HG02884 (cell line): ENCODE results near the gene CYP4A22.
"Not testable (repeated sequence)": the region's sequence is repeated elsewhere in the genome, so short reads cannot be mapped to it uniquely, and the experiment has no call there.

Experiments
- ATAC-seq: cut with Tn5 transposase; IDR thresholded peaks from one replicate; pipeline ENCODE4 v1.9.1; 2021; ENCODE audit warnings: mild to moderate bottlenecking, moderate library complexity; ENCODE audit not compliant: unreplicated experiment

Gene CYP4A22

DNA sequence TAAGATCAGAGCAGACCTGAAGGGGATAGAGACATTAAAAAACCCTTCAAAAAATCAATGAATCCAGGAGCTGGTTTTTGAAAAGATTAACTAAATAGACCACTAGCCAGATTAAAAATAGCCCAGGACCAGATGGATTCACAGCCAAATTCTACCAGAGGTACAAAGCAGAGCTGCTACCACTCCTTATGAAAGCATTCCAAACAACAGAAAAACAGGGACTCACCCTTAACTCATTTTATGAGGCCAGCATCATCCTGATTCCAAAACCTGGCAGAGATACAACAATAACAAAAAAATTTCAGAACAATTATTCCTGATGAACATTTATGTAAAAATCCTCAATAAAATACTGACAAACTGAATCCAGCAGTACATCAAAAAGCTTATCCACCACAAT, 19.2 kb downstream of the CYP4A22 start:
- ATAC-seq, result not testable (repeated sequence)

DNA sequence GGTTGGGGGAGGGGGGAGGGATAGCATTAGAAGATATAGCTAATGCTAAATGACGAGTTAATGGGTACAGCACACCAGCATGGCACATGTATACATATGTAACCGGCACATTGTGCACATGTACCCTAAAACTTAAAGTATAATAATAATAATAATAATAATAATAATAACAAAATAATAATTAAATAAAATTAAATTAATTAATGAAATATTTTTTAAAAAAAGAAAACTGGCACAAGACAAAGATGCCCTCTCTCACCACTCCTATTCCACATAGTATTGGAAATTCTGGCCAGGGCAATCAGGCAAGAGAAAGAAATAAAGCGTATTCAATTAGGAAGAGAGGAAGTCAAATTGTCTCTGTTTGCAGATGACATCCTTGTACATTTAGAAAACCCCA, 20.7 kb downstream of the CYP4A22 start:
- not testable (repeated sequence) for ATAC-seq

DNA sequence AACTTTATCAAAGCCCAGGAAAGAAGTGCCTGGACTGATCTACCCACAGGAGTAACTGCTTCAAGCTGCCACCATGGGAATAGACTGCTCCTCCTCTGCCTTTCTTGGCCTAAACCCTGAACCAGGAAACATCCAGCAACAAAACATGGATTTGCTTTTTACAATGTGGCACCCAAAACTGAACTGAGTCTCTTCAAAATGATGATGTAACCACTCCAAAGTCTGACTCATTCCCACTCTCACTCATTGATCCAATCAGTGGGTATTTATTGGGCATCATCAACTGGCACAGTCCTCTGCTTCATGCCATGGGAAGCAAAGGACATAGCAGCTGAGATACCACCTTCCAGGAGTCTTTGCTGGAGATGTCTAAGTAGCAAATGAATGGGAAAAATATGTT, 23.5 kb downstream of the CYP4A22 start:
- ATAC-seq, result no peak

DNA sequence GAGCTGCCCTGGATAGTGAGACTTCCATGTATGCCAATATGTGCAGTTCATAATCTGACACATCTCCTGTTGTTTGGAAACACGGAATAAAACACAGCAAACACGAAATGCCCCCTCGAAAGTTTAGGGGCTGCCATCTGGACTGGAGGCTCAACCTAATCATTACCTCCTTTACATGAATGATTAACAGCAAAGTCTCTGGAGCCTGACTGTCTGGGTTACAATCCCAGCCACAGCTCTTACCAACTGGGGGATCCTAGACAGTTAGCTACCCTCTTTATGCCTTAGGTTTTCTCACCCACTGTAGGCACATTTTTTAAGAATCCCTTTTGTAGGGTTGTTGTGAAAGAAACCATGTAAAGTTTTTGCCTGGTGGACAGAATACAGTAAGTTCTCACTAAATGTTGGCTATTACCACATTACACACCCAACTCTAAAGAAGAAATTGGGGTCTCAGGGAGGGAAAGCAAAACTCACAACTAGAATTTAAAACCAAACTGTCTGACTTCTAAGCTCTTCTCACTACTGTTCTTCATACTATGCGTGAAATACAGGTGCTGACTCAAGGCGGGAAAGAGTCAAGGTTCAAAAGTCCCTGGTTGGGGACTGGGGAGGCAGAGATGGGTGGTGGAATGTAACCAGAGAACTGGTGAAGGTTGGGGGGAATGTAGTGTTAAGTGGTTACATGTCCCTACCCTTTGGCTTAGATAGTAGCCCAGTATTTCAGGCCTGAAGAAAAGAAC, 24.2 kb downstream of the CYP4A22 start:
- no peak for ATAC-seq

DNA sequence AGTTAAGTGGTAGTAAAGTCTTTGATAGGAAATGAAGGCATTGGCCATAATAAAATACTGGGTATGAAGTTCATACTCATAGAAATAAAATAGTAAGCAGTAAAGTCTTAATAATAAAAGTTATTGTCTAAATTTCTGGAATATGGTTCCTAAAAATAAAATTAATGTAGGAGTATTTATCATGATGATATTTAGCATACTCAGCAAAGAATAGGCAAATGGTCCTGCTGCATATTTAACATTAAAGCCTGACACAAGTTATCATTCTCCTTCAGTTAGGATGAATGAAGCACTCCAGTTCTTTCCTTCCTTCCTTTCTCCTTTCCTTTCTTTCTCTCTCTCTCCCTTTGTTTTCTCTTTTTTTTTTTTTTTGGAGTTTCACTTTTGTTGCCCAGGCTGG, 27.3 kb downstream of the CYP4A22 start:
- ATAC-seq, result no peak

DNA sequence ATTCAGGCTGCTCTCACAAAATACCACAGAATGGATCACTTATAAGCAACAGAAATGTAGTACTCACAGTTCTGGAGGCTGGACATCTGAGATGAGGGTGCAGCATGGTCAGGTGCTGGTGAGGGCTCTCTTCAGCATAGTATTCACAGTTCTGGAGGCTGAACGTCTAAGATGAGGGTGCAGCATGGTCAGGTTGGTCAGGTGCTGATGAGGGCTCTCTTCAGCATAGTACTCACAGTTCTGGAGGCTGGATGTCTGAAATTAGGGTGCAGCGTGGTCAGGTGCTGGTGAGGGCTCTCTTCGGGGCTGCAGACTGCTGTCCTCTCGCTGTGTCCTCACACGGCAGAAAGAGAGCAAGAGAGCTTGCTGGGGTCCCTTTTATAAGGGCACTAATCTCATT, 35.5 kb downstream of the CYP4A22 start:
- no peak for ATAC-seq

DNA sequence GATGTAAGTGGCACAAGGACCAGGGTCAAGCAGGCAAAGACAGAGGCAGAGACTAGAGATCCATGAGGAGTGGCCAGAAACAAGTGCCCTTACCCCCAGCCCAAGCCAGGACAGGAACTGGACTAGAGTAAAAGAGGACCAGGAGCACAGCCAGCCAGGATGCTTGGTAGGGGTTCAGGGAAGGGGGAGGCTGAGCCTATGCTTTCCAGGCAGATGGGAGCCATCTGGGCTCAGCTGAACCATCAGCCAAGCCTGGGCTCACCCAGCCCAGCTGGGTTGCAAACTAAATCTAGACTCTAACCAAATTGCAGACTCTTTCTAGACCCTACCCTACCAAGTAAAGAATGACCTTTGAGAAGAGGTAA, 37.4 kb downstream of the CYP4A22 start:
- ATAC-seq, result no peak

DNA sequence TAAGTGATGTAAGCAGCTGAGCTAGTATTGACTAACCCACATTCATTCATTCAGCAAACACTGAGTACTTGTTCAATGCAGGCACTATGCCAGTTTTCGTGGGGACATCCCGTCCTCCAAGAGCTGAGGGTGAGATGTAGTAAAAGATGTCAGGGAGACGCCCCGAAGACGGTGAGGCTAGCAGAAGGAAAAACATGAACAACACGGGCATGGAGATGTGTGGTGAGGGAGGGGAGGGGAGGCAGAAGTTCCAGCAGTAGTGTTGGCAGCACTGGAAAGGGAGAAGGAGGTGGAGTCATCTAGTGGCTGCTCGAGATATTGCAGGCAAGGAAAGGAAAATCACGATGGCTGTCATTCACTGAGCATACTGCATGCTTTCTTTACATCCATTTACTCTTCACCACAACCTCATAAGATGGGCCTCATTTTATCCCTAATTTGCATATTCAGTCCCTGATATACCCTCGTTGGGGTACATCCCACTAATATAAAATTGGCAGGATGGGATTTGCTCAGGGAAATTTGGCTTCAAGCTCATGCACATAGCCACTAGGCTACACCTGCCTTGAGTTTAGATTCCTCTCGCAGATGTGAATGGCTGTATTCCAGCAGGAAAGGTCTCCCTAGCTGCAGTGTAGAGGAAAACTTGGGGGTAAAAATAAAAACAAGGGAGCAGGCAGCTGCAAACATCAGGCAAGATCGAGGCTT, 38.1 kb downstream of the CYP4A22 start:
- no peak for ATAC-seq

DNA sequence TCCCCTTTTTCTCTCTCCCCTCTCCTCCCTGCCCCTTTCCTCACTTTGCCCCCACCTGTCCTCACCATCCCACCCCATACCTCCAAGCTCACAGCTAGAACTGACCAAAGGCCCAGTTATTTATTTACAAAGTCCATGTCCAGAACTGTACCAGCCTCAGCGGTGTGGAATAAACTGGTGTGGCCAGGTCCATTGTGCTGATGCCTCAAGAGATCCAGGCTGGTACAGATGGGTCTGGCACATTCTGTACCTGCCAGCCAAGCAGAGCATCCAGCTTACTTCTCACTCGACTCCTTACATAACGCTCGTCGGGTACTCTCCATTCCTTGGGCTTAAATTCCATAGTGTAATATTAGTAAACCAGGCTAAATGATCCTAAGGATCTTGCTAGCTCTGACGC, 40.8 kb downstream of the CYP4A22 start:
- no peak for ATAC-seq

DNA sequence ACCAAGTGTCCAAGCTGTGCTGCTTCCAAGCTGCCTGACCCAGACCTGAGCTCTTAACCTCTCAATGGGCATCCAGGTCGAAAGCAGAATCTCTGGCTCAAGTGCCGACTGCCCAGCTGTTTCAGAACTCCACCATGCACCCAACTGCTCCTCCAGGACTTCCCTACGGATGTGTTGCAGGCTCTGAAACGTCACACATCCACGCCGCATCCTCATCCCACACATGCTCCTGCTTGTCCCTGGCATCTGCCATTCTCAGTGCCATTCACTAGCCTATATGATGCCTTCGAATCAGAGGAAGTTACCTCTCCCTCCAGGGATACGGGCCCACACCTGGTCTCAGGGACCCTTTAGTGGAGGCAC, 41.4 kb downstream of the CYP4A22 start:
- no peak for ATAC-seq

DNA sequence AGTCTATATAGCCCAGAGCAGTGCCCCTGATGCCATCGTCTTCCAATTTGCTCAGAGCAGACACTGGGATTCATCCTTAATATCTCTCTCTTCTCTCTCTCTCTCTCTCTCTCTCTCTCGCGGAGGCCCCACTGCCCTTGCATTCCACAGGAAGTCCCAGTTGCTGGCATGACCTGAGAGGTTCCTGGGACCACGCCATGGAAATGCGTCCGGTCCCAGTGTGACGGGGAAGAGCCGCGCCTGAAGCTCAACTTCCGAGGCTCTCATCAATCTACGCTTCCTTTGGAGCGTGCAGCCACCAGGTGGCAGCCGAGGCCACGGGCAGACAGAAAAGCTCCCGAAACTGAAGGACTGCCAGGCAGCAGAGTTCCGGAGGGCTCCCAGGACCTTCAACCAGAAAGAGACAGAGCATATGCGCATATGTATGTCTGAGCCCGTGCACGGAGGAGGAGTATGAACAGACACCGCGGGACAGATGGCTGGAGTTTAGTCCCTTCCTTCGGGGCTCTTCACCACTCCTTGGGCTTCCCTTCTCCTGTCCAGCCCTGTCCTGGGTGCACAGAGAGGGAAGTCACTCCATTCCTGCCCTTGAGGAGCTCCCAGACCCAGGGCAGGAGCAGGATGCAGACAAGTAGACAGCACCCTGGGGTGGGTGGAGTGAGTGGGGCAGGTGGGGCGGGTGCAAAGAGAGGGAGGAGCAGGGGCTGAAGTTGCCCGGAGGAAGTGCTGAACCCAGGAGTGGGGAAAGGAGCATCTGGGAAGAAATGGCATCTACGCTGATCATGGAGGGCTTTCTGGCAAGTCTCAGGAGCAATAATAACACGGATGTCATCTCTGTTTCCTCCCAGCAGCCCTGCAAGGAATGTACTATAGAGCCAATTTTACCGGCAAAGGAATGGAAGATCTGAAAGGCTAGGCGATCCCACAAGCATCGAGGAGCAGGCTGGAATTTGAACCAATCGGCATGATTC, 42.1 kb downstream of the CYP4A22 start:
- peak; percentile 86 for ATAC-seq

DNA sequence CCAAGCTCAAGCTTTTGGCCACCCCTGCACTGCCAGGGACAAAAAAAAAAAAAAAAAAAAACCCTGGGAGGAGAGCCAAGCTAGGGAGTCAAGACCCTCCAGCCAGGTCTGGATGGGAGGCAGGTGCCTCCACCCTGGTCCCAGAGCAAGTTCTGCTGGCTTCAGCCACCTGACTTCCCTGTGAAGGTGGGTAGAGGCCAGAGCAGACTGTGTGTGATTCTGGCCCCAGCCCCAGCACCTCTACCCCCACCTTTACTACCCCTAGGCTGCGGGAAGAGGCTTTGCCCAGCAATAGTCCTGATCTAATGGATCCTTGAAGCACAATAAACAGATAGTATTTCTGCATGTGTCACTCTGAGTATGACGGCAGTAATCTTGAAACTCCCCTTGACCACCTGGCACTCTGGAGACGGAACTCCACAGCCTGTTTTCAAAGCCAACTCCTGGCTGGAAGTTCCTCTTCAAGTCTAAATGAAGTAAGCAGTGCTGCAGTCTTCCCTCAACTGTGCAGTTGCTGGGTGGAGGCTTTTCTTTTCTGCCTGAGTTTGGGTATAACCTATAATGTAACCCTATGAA, 42.8 kb downstream of the CYP4A22 start:
- no peak for ATAC-seq

DNA sequence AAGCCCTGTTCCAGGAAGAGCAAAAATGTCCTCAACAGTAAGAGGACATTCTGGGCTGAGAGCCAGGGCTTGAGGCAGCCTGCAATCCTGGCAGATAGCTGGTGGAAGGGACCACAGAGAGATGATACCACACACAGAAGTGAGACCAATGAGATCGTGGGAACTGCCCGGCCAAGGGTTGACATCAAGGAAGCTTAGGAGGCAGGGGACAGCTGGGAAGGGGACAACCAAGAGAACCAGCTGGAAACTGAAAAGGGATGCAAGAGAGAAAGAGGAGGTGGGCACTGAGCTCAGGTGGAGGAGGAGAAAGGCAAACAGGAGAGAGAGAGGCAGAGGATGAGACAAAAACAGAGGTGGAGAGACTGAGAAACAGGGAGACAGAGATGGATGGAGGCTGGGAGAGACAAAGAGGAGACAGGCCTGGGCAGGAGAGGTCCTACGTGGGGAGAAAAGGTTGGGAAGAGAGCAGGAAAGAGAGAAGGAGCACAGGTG, 43.4 kb downstream of the CYP4A22 start:
- ATAC-seq, result no peak

DNA sequence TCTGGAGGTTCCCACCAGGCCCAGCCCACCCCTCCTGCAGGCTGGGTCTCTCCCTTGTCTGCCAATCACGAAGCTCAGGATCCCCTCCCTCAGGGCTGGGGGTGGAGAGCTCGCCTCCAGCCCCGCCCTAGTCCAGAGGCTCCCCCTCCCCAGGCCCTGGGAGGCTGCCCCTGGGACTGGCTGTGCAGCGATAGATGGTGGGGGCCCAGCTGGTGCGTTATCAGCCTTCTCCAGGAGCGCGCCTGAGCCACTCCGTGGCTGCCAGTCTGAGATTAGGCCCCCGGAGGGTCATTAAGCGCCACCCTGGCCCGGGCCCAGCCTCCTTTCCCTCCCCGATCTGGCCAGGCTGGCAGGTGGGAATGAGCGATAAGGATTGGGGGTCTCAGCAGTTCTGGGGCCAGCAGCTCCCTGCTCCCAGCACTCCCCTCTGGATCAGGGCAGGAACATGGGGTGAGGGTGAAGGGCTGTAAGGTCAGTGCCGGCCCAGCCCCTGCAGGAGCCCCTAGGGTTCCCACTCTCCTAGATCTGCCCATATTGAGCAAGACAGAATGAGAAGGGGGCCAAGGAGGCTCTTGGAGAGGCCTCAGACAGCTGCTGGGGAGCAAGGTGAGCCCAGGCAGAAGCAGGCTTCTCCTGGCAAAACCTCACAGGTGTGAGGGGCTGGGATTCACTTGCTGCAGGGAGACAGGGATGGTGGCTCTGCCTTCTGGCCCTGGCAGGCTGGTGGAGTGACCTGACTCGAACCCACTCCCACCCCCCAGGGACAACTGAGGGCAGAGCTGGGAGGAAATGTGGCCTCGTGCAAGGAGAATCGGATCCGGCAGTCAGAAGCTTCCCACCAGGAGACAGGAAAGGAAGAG, 44.1 kb downstream of the CYP4A22 start:
- no peak for ATAC-seq

DNA sequence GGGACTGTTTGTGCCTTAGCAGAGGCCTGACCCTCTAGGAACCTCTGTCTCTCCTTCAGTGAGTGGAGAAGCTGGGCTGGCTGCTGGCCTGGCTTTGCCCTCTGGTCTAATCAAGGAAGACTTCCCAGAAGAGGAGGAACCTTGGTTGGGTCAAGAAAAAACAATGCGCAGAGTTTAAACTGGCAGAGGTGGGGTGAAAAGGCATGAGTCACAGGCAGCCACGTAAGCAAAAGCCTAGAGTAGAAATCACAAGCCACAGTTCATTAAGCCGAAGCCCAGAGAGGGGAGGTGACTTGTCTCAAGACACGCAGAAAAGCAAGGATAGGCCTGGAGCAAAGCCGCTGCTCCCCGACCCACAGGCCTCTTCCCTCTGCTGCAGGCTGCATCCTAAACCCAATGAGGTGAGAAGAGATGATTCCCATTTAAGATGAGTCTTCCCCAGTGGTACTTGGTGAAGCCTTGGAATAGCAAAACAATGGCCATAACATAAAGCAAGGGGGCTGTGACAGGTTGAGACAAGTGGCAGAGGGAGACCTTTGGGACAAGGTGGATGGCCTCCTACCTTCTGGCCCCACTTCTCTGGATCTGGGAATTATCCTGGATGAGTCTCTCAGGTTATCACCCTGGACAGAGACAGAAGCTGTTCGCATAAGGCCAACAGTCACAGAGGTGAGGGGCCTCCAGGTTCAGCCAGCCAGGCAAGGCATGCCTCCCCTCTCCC, 44.9 kb downstream of the CYP4A22 start:
- ATAC-seq, result no peak

DNA sequence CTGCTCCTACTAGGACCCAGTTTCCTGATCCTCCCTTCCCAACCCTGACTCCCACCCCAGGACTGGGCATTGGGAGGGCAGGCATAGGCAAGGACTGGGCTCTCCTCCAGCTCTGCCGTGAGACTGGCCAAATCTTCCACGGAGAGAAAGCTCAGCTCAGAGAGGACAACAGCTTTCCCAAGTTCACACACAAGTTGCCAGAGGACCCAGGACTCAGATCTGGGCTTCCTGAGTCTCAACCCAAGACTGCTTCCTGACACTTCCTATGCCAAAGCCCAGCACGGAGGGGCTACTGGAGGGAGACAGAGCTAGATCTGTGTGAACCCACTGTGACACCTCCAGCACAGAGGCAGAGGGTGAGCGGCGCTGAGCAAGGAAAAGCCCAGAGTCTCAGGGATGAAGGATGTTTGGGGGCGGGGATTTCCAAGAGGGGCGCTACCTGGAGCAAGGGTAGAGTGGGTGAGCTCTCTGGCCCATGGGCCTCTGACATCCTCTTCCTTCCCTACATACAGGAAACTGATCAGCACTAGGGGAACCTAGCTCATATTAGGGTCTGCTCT, 45.5 kb downstream of the CYP4A22 start:
- no peak for ATAC-seq

DNA sequence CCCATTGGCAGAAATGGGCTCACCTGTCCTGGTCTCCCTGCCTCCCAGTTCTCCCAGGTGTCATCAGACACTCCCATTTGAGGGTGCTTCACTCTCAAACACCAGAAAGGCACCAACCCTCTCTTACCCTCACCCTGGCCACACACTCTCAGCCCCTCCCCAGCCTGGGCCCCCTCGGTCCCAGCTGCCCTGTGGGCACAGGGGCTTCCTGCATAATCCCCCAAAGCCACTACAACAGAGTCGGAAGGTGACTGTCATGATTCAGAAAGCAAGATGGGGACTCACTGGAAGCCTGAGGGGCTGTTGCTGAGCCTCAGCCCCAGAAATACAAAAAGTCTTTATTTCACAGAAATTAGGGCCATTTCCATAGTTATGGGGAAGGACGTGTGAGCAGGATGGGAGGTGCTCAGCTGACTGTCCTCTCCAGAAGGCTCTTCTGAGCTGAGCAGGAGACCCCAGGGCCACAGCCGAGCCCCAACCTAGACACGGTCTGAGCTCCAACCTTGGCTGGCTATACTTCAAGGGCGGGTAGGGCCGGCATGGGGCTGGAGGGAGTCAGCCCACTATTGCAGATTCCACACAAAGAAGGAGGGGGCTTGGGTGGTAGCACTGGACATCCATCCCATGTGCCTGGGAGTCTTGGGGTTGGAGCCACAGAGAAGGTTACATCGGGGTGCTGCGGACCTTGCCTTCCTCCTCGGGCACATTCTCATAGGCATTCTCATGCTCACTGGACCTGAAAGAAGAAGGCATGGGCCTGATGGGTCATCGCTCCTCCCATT, 46.3 kb downstream of the CYP4A22 start:
- ATAC-seq, result no peak

DNA sequence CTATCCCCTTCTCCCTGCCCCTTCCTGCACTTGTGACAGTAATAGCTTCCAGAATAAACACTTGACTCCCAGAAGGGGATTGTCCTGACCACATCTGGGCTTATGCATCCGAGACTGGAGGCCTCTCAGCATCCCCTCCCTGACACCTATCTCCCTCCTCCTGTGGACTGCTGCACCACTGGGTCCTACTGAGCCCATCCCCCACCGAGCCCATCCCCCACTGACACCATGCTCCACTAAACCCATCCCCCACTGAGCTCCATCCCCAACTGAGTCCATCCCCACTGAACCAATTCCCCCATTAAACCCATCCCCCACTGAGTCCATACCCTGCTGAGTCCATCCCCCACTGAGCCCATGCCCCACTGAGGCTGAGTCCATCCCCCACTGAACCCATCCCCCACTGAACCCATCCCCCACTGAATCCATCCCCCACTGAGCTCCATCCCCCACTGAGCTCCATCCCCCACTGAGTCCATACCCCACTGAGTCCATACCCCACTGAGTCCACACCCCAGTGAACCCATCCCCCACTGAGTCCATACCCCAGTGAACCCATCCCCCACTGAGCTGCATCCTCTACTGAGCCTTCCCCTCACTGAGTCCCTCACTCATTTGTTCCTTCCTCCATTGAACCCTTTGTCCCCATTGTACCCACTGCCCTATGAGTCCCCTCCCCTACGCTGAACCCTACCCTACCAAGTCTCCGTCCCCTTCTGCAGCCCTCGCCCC, 47.0 kb downstream of the CYP4A22 start:
- no peak for ATAC-seq
